HUES6 (cell line): ENCODE results near the gene SELENOS.

Experiments used
- H3K27ac ChIP-seq: 2 replicates; pipeline ENCODE4 v1.7.0; 2013; ENCODE audit warnings: low read depth, mild to moderate bottlenecking, low read length, inconsistent platforms
- H3K27me3 ChIP-seq: 2 replicates; pipeline ENCODE4 v1.6.1; 2013; ENCODE audit warnings: low read length; ENCODE audit not compliant: control insufficient read depth, insufficient read depth
- H3K36me3 ChIP-seq: 2 replicates; pipeline ENCODE4 v1.6.1; 2013; ENCODE audit warnings: low read length; ENCODE audit not compliant: control insufficient read depth, insufficient read depth
- H3K4me1 ChIP-seq: 2 replicates; pipeline ENCODE4 v1.6.1; 2013; ENCODE audit warnings: low read length; ENCODE audit not compliant: control insufficient read depth, insufficient read depth
- H3K4me3 ChIP-seq: 2 replicates; pipeline ENCODE4 v1.5.1; 2013; ENCODE audit warnings: low read depth, low read length
- H3K9ac ChIP-seq: one replicate; pipeline ENCODE4 v1.6.1; 2013; ENCODE audit warnings: mild to moderate bottlenecking, low read length
- H3K9me3 ChIP-seq: 2 replicates; pipeline ENCODE4 v1.6.1; 2013; ENCODE audit warnings: low read depth, low read length; ENCODE audit not compliant: control insufficient read depth, insufficient read depth

The SELENOS gene

GRCh38 chr15:101228313-101228712, 49.0 kb downstream of the SELENOS start:
- Histone ChIP-seq H3K9me3 (no peaks in the 10 kb centered on the region; the same call in 1 of the 2 replicates), H3K9ac (no peak overlapping the region), H3K36me3 (peaks cover 66% of the 10 kb centered on the region), H3K4me3 (no peak overlapping the region), H3K27me3 (no peaks in the 10 kb centered on the region), H3K27ac (no peak overlapping the region), H3K4me1 (peaks cover 17% of the 10 kb centered on the region)

- Histone ChIP-seq H3K36me3 (peaks cover 43% of the 10 kb centered on the region), H3K27ac (no peak overlapping the region), H3K4me1 (peaks cover 19% of the 10 kb centered on the region), H3K9ac (no peak overlapping the region), H3K9me3 (no peaks in the 10 kb centered on the region; the same call in 1 of the 2 replicates), H3K27me3 (no peaks in the 10 kb centered on the region), H3K4me3 (no peak overlapping the region)
Measured at GRCh38 chr15:101225658-101226057, 51.6 kb downstream of the SELENOS start.
